Ovary (tissue), 9 donors: ENCODE results near the gene USP9X. TPM values are rescaled to one million over a fixed set of nuclear protein-coding genes. Genes with fewer than 3 reads are reported as not detected.

Experiments
- DNase-seq, 5 donors: peaks; one replicate each; pipeline ENCODE4 v3.0.0-alpha.2; 2019 to 2020
- H3K27ac ChIP-seq, 2 donors: fragments of 200-600 bp; one replicate each; pipeline versions ENCODE4 v1.5.1 to v1.8.0; 2019 to 2022
- H3K27me3 ChIP-seq: fragments of 200-600 bp; one replicate; pipeline ENCODE4 v1.8.0; 2022
- H3K36me3 ChIP-seq: fragments of 200-600 bp; sonication (generic); one replicate; pipeline ENCODE4 v1.5.1; 2019
- H3K4me1 ChIP-seq: one replicate; pipeline ENCODE4 v1.8.1; 2013; ENCODE audit warnings: mild to moderate bottlenecking, moderate library complexity; ENCODE audit not compliant: insufficient read depth
- H3K4me3 ChIP-seq: fragments of 200-600 bp; sonication (generic); one replicate; pipeline ENCODE4 v1.5.1; 2017
- H3K9me3 ChIP-seq, 2 donors: fragments of 200-600 bp in 1 of 2; sonication (generic) in 1 of 2; one replicate each; pipeline versions ENCODE4 v1.5.1 to v1.8.1; 2013 to 2019; ENCODE audit warnings: mild to moderate bottlenecking in 1 of 2, moderate library complexity in 1 of 2
- CTCF ChIP-seq, 3 donors: fragments of 450-650 bp in 2 of 3; fragments of 200-600 bp in 1 of 3; IDR thresholded peaks; one replicate each; pipeline versions ENCODE4 v1.5.1 to v1.8.0; 2016 to 2022; ENCODE audit warnings: antibody characterized with exemption in 3 of 3, mild to moderate bottlenecking in 1 of 3
- EP300 ChIP-seq: sonication (generic); formaldehyde crosslinking; IDR thresholded peaks from one replicate; pipeline ENCODE4 v1.6.1; 2017; ENCODE audit warnings: antibody characterized with exemption
- POLR2A ChIP-seq: fragments of 450-650 bp; IDR thresholded peaks from one replicate; pipeline ENCODE4 v1.6.1; 2017; ENCODE audit warnings: antibody characterized with exemption, mild to moderate bottlenecking, moderate library complexity
- WGBS, 3 donors: extraction: QIAGEN DNeasy Blood & Tissue Kit in 1 of 3; methylation state at CpG; one replicate each; pipeline versions ENCODE4 v1.1.5 to v1.1.7; 2013 to 2017; 5-methylcytosine and 5-hydroxymethylcytosine counted together
- intact Hi-C, 4 donors: fragments of 100-400 bp; cut with DNase I; formaldehyde crosslinking; loops; one replicate each; pipeline versions ENCODE4 v1.11.0 to v1.15.1; 2022 to 2023
- polyA plus RNA-seq, 2 donors: library from polyadenylated mRNA; stranded (reverse); fragments of 200-250 nt in 1 of 2; fragments of 350-450 nt in 1 of 2; fragmentation: Illumina TruSeq in 1 of 2; extraction: RNeasy Lipid Tissue Mini Kit (QIAGEN cat#74804) in 1 of 2; gene quantifications; one replicate each; pipeline ENCODE4 v1.2.3, GENCODE V29; 2013 to 2014
- total RNA-seq, 7 donors: library from RNA; depleted of rRNA in 2 of 7; stranded (reverse); fragments of >200 nt in 2 of 7; fragmentation: NEBNext Ultra II Directional in 3 of 7; extraction: Animal tissue kit (Norgen Biotek cat#: 25700) in 3 of 7; gene quantifications; one replicate each; pipeline versions ENCODE4 v1.1.0 to v1.2.4, GENCODE V29; 2016 to 2023
- donor health status: DM: no; HTN: no; CAD: no; lungs with moderate emphysema.
- donor health status: DM: no; HTN: no; CAD: no.
- donor health status: Bipolar disorder and iron deficiency.
- donor health status: DM: yes; HTN: yes; CAD: no.
- donor health status: DM: no; HTN: no; CAD: no.
- donor health status: DM: yes; HTN: yes; CAD: no.

Gene USP9X
- total and polyA plus RNA-seq, 9 donors = 14.2 to 95.1 (median 60.0) TPM

GRCh38 chrX:41086627-41086932, 1.3 kb downstream of the USP9X start:
- peak overlapping the region in 1 of 2 donors; percentile 97 for H3K27ac ChIP-seq
- WGBS, 3 donors = 3 to 4% (median 3%) methylated on average over 11 of the region's 11 CpGs
- no peaks in the 10 kb centered on the region for H3K36me3 ChIP-seq
- peak overlapping the region; percentile 74 for H3K4me3 ChIP-seq
- H3K27me3 ChIP-seq = no peaks in the 10 kb centered on the region
- no peaks in the 10 kb centered on the region for H3K4me1 ChIP-seq
- H3K9me3 ChIP-seq = no peaks in the 10 kb centered on the region
- DNase-seq = no peak
- intact Hi-C loops = loop anchor here in 1 of 4 donors (10.0 kb wide), 1 partner anchor 248 kb away; the partner anchor contains the start of gene DDX3X
- no peak for TF ChIP-seq EP300
- TF ChIP-seq POLR2A = no peak
- no peak for TF ChIP-seq CTCF (IDR thresholded peaks at IDR 0.05)

- H3K4me3 ChIP-seq = peak overlapping the region; percentile 74
- H3K9me3 ChIP-seq = no peaks in the 10 kb centered on the region
- H3K36me3 ChIP-seq = no peaks in the 10 kb centered on the region
- intact Hi-C loops = loop anchor here in 1 of 4 donors (10.0 kb wide), 1 partner anchor 248 kb away; the partner anchor contains the start of gene DDX3X
- H3K27me3 ChIP-seq = no peaks in the 10 kb centered on the region
- 50 to 53% (median 50%) methylated on average over 6 of the region's 6 CpGs for WGBS, 3 donors
- DNase-seq = no peak
- H3K27ac ChIP-seq = no peak overlapping the region
- H3K4me1 ChIP-seq = no peaks in the 10 kb centered on the region
- no peak for TF ChIP-seq CTCF (IDR thresholded peaks at IDR 0.05)
- no peak for TF ChIP-seq EP300
- no peak for TF ChIP-seq POLR2A
Observed at GRCh38 chrX:41087201-41087600, 2.0 kb downstream of the USP9X start.

- intact Hi-C loops = no loop called here
- no peaks in the 10 kb centered on the region for H3K36me3 ChIP-seq
- no peaks in the 10 kb centered on the region for H3K9me3 ChIP-seq
- H3K4me3 ChIP-seq = no peak overlapping the region
- WGBS, 3 donors = 54 to 64% (median 55%) methylated on average over 5 of the region's 5 CpGs
- DNase-seq = no peak
- H3K4me1 ChIP-seq = no peaks in the 10 kb centered on the region
- TF ChIP-seq CTCF (IDR thresholded peaks at IDR 0.05) = no peak
- no peak for TF ChIP-seq EP300
- TF ChIP-seq POLR2A = no peak
- H3K27me3 ChIP-seq = no peaks in the 10 kb centered on the region
- H3K27ac ChIP-seq = no peak overlapping the region
Observed at GRCh38 chrX:41090568-41091238, 5.5 kb downstream of the USP9X start.

- DNase-seq = no peak
- H3K36me3 ChIP-seq = no peaks in the 10 kb centered on the region
- WGBS, 3 donors = 90 to 93% (median 92%) methylated on average over 6 of the region's 6 CpGs
- H3K4me3 ChIP-seq = no peak overlapping the region
- intact Hi-C loops = no loop called here
- H3K4me1 ChIP-seq = peaks cover 1% of the 10 kb centered on the region
- no peaks in the 10 kb centered on the region for H3K9me3 ChIP-seq
- H3K27me3 ChIP-seq = no peaks in the 10 kb centered on the region
- no peak overlapping the region for H3K27ac ChIP-seq
- TF ChIP-seq POLR2A (no peak), EP300 (no peak), CTCF (IDR thresholded peaks at IDR 0.05) (no peak)
Observed at GRCh38 chrX:41092776-41093175, 7.5 kb downstream of the USP9X start.
